ENCODE data around the gene HGS.

HGS gene

DNA sequence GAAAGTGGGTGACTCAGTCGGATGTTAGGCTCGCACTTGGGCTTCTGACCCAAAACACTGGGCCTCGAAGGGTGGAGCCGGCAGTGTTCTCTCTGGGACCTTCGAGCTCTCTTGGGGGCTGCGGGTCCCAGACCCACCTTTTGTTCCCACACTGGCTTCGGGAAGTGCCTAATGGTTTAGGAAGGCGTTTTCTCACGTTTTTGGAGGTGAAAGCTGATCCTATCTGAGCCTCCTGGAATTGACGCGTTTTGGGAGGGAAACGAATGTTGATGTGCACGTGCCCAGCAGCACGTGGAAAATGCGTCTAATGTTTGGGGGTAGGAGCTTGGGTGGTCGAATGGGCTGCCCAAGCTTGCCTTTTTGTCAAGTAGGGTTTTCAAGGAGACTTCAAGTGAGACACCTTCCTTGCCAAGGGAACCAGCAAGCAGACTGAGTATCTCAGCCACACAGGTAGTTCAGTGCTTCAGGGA is 666 bp downstream of the HGS start:
- DNase-seq (ENCODE audit: low spot score): no peak

GRCh38 chr17:81685108-81685507 is 1.3 kb downstream of the HGS start:
- no peak for DNase-seq (ENCODE audit: low spot score)

DNA sequence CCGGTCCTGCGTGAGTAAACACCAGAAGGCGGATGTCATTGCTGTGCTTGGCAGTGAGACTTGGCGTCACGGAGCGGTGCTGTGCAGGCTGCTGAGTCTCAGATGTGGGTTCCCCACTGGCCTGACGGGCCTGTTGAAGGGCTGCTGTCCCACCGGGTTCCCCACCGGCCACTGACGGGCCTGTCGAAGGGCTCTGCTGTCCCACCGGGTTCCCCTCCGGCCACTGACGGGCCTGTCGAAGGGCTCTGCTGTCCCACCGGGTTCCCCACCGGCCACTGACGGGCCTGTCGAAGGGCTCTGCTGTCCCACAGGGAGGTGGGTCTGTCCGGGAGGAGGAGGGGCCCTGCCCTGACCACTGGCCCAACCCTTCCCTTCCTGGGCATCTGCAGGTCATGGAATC is 2.8 kb downstream of the HGS start:
- no peak for DNase-seq (ENCODE audit: low spot score)

GRCh38 chr17:81687770-81688541 is 4.1 kb downstream of the HGS start:
- DNase-seq (ENCODE audit: low spot score): no peak

DNA sequence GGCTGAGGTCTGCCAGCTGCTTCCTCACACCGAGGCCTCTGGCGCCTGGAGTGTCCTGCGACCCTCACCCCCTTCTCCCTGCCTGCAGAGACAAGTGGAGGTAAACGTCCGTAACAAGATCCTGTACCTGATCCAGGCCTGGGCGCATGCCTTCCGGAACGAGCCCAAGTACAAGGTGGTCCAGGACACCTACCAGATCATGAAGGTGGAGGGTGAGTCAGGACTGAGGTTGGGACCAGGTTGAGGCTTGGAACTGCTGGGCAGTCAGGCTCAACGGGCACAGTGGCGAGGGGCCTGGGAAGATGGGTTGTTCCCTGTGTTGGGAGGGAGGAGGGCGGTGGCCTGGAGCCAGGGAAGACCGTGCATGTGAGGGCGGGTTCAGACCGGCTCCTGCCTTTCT is 4.8 kb downstream of the HGS start:
- no peak for DNase-seq (ENCODE audit: low spot score)

- DNase-seq (ENCODE audit: low spot score): no peak
These were observed 6.3 kb downstream of the HGS start for GRCh38 chr17:81690066-81690465.

- DNase-seq (ENCODE audit: low spot score): no peak
These were observed 6.7 kb downstream of the HGS start for GRCh38 chr17:81690549-81690948.

GRCh38 chr17:81691196-81691595 is 7.4 kb downstream of the HGS start:
- DNase-seq (ENCODE audit: low spot score): no peak

- DNase-seq (ENCODE audit: low spot score): no peak
These were observed 7.8 kb downstream of the HGS start for GRCh38 chr17:81691608-81692007.

DNA sequence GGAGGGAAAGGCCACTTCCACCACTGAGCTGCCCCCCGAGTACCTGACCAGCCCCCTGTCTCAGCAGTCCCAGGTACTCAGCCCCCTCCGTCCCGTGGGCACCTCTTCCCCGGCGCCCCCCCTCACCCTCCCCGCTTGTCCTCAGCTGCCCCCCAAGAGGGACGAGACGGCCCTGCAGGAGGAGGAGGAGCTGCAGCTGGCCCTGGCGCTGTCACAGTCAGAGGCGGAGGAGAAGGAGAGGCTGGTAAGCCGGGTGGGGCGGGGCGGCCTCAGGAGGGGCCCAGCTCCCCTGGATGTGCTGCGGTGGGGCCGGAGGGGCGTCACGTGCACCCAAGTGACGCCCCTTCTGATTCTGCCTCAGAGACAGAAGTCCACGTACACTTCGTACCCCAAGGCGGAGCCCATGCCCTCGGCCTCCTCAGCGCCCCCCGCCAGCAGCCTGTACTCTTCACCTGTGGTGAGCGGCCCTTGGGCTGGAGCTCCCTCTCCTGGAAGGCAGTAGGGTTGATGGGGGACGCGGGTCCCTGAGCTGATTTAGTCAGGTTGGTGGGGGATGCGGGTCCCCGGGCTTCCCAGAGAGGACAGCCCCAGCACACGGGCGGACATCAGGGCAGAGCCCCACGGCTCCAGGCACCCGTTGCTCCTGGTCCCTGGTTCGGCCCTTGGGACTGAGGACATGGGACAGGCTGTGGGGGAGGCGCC is 9.8 kb downstream of the HGS start:
- no peak for DNase-seq (ENCODE audit: low spot score)

GRCh38 chr17:81694810-81695209 is 11.0 kb downstream of the HGS start:
- no peak for DNase-seq (ENCODE audit: low spot score)

GRCh38 chr17:81695211-81695610 is 11.4 kb downstream of the HGS start:
- no peak for DNase-seq (ENCODE audit: low spot score)

DNA sequence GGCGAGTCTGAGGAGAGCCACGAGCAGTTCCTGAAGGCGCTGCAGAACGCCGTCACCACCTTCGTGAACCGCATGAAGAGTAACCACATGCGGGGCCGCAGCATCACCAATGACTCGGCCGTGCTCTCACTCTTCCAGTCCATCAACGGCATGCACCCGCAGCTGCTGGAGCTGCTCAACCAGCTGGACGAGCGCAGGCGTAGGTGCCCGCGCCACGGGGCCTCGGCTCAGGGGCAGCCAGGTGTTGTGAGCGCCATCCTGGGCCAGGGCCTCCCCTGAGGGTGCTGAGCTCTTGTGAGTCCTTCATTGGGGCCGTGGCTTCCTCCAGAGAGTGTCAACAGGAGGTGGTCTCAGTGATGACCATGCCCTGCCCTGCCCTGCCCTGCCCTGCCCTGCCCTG is 12.0 kb downstream of the HGS start:
- DNase-seq (ENCODE audit: low spot score): no peak

DNA sequence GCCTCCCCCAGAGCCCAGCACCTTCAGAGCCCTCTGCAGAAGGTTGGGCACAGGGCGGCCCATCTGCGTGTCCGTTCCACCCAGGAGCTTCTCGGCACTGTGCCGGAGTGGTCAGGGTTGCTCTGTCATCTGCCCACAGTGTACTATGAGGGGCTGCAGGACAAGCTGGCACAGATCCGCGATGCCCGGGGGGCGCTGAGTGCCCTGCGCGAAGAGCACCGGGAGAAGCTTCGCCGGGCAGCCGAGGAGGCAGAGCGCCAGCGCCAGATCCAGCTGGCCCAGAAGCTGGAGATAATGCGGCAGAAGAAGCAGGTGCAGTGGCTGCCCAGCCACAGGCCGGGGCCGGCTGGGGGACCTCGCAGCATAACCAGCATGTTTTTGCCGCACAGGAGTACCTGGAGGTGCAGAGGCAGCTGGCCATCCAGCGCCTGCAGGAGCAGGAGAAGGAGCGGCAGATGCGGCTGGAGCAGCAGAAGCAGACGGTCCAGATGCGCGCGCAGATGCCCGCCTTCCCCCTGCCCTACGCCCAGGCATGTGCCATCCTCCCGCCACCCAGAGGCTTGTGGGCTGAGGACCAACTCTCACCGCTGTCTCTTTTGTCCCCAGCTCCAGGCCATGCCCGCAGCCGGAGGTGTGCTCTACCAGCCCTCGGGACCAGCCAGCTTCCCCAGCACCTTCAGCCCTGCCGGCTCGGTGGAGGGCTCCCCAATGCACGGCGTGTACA is 12.6 kb downstream of the HGS start:
- no peak for DNase-seq (ENCODE audit: low spot score)

DNA sequence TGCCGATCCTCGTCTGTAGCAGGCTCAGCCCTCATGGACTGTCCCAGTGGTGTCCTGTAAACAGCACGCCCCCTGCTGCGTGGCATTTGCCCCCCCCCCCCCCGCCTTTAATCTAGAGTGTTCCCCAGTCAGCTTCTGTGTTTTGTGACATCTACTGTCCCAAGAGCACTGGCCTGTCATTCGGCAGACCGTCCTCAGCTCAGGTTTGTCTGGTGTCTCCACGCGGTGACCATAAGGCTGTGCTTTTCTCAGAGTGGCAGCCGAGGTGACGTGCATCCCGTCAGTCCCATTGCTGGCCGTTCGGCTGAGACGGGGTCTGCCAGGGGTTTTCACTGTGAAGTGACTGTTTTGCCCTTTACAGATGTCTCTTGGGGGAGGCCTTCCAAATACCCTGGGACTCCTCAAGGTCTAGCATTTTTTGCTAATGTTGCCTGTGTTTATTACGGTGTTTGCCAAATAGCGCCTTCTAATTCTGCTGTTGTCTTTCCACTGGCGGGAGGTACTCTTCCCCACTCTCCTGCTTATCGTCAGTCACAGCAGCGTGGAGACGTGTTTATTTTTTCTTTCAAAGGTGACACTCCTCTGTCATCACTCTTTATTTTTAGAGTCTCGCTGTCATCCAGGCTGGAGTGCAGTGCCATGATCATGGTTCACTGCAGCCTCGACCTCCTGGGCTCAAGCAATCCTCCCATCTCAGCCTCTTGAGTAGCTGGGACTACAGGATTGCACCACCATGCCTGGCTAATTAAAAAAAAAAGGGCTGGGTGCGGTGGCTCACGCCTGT is 13.6 kb downstream of the HGS start:
- DNase-seq (ENCODE audit: low spot score): no peak

DNA sequence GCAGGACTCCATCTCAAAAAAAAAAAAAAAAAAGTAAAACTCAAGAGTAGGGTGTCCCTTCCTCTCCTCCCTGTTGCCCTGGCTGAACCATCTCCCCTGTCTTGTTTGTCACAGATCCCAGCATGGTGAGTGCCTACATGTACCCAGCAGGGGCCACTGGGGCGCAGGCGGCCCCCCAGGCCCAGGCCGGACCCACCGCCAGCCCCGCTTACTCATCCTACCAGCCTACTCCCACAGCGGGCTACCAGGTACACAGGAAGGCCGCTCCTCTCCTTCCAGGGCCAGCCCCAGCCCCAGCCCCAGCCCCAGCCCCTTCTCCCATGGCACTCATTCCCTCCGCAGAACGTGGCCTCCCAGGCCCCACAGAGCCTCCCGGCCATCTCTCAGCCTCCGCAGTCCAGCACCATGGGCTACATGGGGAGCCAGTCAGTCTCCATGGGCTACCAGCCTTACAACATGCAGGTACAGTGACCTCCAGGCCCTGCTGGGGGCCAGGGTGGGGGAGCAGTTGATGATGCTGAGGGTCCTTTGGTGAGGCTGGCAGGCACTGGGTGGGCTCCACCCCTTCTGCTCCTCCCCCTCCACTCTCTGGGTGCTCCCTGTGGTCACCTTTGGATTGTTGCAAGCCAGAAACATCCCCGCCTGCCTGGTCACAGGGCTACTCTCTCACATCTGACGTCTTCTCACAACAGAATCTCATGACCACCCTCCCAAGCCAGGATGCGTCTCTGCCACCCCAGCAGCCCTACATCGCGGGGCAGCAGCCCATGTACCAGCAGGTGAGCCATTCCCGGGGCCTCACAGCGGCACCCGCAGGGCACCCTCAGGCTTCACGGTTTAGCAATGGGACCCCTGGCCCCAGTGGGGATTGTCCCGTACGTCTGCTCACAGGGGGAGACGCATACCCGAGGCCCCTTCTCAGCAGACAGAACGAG is 16.8 kb downstream of the HGS start:
- DNase-seq (ENCODE audit: low spot score): no peak

GRCh38 chr17:81701288-81702071 is 17.7 kb downstream of the HGS start:
- no peak for DNase-seq (ENCODE audit: low spot score)

DNA sequence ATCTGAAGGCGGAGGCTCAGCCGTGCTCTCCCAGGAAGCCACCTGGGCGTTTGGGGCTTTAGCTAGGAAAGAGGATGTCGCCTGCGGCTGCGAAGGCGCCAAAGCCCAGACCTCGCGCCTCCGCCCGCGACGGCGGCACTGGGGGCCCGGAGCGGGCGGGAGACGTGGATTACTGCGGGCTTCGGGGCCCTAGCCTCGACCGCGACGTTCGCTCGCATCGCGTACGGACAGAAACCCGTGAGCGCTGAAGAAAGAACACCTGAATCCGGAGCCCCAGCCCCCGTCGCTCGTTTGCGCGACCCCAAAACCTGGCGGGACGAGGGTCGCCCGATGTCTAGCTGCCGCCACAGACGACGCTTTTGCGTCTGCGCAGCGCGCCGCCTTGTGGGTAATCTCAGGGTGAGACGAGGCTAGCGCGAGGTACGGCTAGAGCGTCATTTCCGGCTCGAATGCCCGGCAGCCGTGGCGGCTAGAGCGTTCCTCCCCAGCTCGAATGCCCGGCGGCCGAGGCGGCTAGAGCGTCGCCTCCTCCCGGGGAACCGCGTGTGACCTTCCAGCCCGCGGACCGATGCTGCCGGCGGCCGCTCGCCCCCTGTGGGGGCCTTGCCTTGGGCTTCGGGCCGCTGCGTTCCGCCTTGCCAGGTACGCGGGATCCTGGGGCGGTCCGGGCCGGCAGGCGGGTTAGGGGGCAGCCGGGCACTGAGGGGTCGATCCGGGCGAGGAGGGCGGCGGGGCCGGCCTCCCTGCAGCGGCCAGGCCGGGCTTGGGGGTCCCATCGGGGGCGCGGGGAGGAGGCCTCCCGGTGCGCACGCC is 19.3 kb downstream of the HGS start, which contains the start of gene MRPL12:
Gene MRPL12, plus strand, starts transcription at position 434 of the 813 bp plus-strand sequence. Its CDS starts 135 bp downstream, at position 569.
- peak; percentile 90 for DNase-seq (ENCODE audit: low spot score)
